Stimulated activated CD8-positive, alpha-beta memory T cell treated with anti-CD3 and anti-CD28 coated beads, Interleukin-15, amount 100 ng/mL, for 1 hour (primary cell): Measurements from ENCODE around the gene CADPS.

ENCODE experiments used
- DNase-seq: peaks from one replicate; pipeline ENCODE4 v3.0.0-alpha.2; 2020; ENCODE audit warnings: low read depth

The CADPS gene

GRCh38 chr3:62502315-62503300, 372.6 kb downstream of the CADPS start:
- no peak for DNase-seq

GRCh38 chr3:62501289-62501668, 373.9 kb downstream of the CADPS start:
- no peak for DNase-seq

- DNase-seq: no peak
Measured at GRCh38 chr3:62500556-62501288, 374.5 kb downstream of the CADPS start.

GRCh38 chr3:62497156-62497555, 378.1 kb downstream of the CADPS start:
- DNase-seq: no peak

GRCh38 chr3:62496503-62496902, 378.7 kb downstream of the CADPS start:
- DNase-seq: no peak

GRCh38 chr3:62493109-62493801, 382.0 kb downstream of the CADPS start:
- no peak for DNase-seq

- DNase-seq: no peak
Measured at GRCh38 chr3:62482961-62483360, 392.3 kb downstream of the CADPS start.

- no peak for DNase-seq
Measured at GRCh38 chr3:62481962-62482361, 393.3 kb downstream of the CADPS start.

- no peak for DNase-seq
Measured at GRCh38 chr3:62480056-62480455, 395.2 kb downstream of the CADPS start.

- DNase-seq: no peak
Measured at GRCh38 chr3:62479326-62479725, 395.9 kb downstream of the CADPS start.

- DNase-seq: no peak
Measured at GRCh38 chr3:62475306-62475705, 399.9 kb downstream of the CADPS start.

GRCh38 chr3:62467966-62468722, 407.1 kb downstream of the CADPS start:
- no peak for DNase-seq

GRCh38 chr3:62462788-62463187, 412.4 kb downstream of the CADPS start:
- no peak for DNase-seq

GRCh38 chr3:62462104-62462762, 413.0 kb downstream of the CADPS start:
- no peak for DNase-seq

- DNase-seq: no peak
Measured at GRCh38 chr3:62454916-62455315, 420.3 kb downstream of the CADPS start.

- DNase-seq: no peak
Measured at GRCh38 chr3:62453448-62453847, 421.8 kb downstream of the CADPS start.

GRCh38 chr3:62451211-62451887, 423.9 kb downstream of the CADPS start:
- DNase-seq: no peak

- DNase-seq: no peak
Measured at GRCh38 chr3:62446337-62446940, 428.8 kb downstream of the CADPS start.

GRCh38 chr3:62445275-62445674, 429.9 kb downstream of the CADPS start:
- no peak for DNase-seq

- no peak for DNase-seq
Measured at GRCh38 chr3:62439978-62440377, 435.2 kb downstream of the CADPS start.
